ENCODE results near the gene HMGA1.

Gene HMGA1

GRCh38 chr6:34236443-34237315 lies at the start of gene HMGA1:
TSS of gene HMGA1 (plus strand) at chr6:34236873. CDS start at chr6:34240781, 3,908 bp downstream.
- Mint-ChIP-seq H3K4me3 (peak within 1 kb of the TSS; percentile 92), H3K4me1 (ENCODE audit: low read depth) (peaks cover 45% of the 10 kb centered on the region), H3K27ac (peak within 1 kb of the TSS; percentile 99), H3K36me3 (peaks cover 8% of the 10 kb centered on the region), H3K9me3 (ENCODE audit: low read depth) (no peaks in the 10 kb centered on the region), H3K27me3 (no peaks in the 10 kb centered on the region)

DNA sequence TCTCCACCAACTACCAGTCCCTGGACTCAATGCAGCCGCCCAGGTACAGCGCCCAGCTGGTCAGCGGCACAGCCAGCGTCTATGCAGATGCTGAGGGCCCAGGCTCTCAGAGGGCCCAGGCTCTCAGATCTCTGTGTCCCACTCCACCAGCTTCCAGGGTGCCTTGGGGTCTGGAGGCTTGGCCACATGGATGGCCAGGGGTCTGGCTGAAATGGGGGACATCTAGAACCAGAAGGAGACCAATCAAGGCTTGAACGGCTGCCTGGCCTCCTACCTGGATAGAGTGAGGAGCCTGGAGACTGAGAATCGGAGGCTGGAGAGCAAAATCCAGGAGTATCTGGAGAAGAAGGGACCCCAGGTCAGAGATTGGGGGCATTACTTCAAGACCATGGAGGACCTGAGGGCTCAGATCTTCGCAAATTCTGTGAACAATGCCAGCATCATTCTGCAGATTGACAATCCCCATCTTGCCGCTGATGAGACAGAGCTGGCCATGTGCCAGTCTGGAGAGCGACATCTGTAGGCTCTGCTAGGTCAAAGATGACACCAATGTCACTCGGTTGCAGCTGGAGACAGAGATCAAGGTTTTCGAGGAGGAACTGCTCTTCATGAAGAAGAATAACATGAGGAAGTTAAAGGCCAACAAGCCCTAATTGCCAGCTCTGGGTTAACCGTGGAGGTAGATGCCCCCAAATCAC lies 46.7 kb upstream of the HMGA1 start:
- H3K27me3 Mint-ChIP-seq: no peaks in the 10 kb centered on the region
- no peaks in the 10 kb centered on the region for H3K36me3 Mint-ChIP-seq
- peaks cover 14% of the 10 kb centered on the region for H3K4me1 Mint-ChIP-seq (ENCODE audit: low read depth)
- no peak overlapping the region for H3K27ac Mint-ChIP-seq
- H3K9me3 Mint-ChIP-seq (ENCODE audit: low read depth): no peaks in the 10 kb centered on the region
- no peak overlapping the region for H3K4me3 Mint-ChIP-seq

DNA sequence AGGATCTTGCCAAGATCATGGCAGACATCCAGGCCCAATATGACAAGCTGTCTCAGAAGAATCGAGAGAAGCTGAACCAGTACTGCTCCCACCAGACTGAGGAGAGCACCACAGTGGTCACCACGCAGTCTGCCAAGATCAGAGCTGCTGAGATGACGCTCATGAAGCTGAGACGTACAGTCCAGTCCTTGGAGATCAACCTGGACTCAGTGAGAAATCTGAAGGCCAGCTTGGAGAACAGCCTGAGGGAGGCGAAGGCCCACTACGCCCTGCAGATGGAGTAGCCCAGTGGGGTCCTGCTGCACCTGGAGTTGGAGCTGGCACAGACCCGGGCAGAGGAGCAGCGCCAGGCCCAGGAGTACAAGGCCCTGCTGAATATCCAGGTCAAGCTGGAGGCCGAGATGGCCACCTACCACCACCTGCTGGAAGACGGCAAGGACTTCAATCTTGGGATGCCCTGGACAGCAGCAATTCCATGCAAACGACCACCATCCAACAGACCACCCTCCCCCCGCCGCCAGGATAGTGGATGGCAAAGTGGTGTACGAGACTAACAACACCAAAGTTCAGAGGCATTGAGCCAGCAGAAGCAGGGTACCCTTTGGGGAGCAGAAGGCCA lies 46.1 kb upstream of the HMGA1 start:
- H3K9me3 Mint-ChIP-seq (ENCODE audit: low read depth): no peaks in the 10 kb centered on the region
- peaks cover 13% of the 10 kb centered on the region for H3K4me1 Mint-ChIP-seq (ENCODE audit: low read depth)
- no peak overlapping the region for H3K4me3 Mint-ChIP-seq
- no peak overlapping the region for H3K27ac Mint-ChIP-seq
- H3K27me3 Mint-ChIP-seq: no peaks in the 10 kb centered on the region
- no peaks in the 10 kb centered on the region for H3K36me3 Mint-ChIP-seq

DNA sequence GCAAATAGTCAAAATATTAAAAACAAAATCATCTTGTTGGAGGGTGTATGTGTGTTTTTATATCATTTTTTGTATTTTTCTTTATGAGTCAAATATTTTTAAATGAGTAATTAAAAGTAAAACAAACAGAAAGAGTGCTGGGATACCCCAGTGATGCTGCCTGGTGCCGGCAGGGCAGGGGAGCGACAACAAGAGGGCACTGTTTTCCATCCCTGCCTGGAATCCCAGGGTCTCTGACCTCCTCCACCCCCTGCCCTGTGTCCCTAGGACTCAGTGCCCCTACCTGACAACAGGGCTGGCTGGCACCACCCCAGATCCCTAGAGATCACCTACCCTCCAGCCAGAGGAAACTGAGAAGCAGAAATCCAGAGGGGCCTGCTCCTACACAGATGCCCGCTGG lies 41.9 kb upstream of the HMGA1 start:
- Mint-ChIP-seq H3K27me3 (no peaks in the 10 kb centered on the region), H3K4me3 (no peak overlapping the region), H3K36me3 (no peaks in the 10 kb centered on the region), H3K9me3 (ENCODE audit: low read depth) (no peaks in the 10 kb centered on the region), H3K4me1 (ENCODE audit: low read depth) (peaks cover 15% of the 10 kb centered on the region), H3K27ac (no peak overlapping the region)

DNA sequence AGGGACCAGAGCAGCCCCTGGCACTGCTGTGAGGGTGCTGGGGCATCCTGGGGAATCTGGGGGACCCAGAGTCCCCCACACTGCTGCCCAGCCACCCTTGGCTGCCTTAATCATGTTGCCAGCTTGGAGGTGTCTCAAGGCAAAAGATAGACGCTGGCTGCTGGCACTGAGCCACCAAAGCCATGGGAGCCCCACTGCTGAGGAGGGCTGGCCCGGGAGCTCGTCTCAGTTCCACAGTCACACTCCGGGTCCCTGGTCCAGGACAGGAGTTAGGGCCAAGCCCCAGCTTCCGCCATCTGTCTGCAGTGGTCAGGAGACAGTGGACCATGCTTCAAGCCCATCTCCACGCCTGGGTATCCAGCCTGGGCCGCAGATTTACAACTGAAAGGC lies 41.0 kb upstream of the HMGA1 start:
- no peaks in the 10 kb centered on the region for H3K36me3 Mint-ChIP-seq
- H3K4me1 Mint-ChIP-seq (ENCODE audit: low read depth): peaks cover 8% of the 10 kb centered on the region
- no peak overlapping the region for H3K4me3 Mint-ChIP-seq
- H3K27me3 Mint-ChIP-seq: no peaks in the 10 kb centered on the region
- H3K27ac Mint-ChIP-seq: no peak overlapping the region
- H3K9me3 Mint-ChIP-seq (ENCODE audit: low read depth): no peaks in the 10 kb centered on the region

DNA sequence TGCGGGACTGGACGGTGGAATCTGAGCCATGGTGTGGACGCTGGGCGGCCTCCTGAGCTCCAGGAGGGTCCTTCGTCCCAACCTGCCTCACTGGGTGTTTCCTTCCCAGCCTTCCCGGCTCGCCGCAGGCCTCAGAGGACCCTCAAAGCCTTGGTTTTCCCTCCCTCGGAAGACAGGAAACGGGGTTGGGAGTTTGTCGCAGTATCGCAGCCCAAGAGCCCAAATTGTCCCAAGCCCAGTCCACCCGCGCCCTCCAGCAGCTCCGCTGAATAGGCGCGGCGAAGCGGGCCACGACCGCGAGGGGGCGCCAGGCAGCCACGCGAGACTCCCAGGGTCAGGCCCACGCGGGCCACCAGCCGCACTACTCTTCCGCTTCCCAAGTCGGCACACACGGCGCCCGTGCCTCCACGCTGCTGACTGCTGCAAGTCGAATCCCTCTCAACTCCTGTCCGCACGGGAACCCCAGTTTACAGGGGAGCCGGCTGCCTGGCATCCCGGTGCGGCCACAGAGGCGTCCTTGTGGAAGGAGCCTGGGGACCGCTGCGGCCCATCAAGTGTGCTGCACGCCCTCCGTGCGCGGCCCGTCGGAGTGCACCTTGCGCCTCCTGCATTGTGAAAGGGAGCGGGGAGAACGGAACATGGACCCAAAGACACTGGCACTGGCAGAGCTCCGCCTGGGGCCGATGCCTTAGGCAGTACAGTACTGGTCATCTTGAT lies 40.4 kb upstream of the HMGA1 start:
- no peaks in the 10 kb centered on the region for H3K9me3 Mint-ChIP-seq (ENCODE audit: low read depth)
- peak overlapping the region; percentile 85 for H3K4me3 Mint-ChIP-seq
- H3K36me3 Mint-ChIP-seq: no peaks in the 10 kb centered on the region
- peak overlapping the region; percentile 85 for H3K27ac Mint-ChIP-seq
- H3K27me3 Mint-ChIP-seq: no peaks in the 10 kb centered on the region
- peaks cover 8% of the 10 kb centered on the region for H3K4me1 Mint-ChIP-seq (ENCODE audit: low read depth)

DNA sequence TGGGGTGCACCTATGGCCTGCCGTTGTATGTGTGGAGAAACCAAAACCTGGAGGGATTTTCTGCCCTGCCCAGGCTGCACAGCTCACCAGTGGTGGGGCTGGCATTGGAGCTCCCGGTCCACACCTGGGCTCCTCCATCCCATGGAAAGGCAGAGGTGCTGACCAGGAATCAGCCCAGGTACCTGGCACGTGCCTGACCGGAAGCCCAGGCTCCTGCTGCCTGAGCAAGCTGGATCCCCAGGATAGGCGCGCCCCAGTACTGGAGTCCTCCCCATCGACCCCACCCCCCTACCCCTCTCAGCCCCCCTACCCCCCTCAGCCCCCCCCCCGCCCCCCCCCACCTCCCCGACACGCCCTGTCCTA lies 39.9 kb upstream of the HMGA1 start:
- no peaks in the 10 kb centered on the region for H3K27me3 Mint-ChIP-seq
- peak overlapping the region; percentile 85 for H3K27ac Mint-ChIP-seq
- no peaks in the 10 kb centered on the region for H3K36me3 Mint-ChIP-seq
- no peaks in the 10 kb centered on the region for H3K9me3 Mint-ChIP-seq (ENCODE audit: low read depth)
- peaks cover 8% of the 10 kb centered on the region for H3K4me1 Mint-ChIP-seq (ENCODE audit: low read depth)
- H3K4me3 Mint-ChIP-seq: peak overlapping the region; percentile 85

- Mint-ChIP-seq H3K4me3 (no peak overlapping the region), H3K27me3 (no peaks in the 10 kb centered on the region), H3K9me3 (ENCODE audit: low read depth) (no peaks in the 10 kb centered on the region), H3K4me1 (ENCODE audit: low read depth) (peaks cover 6% of the 10 kb centered on the region), H3K36me3 (no peaks in the 10 kb centered on the region), H3K27ac (no peak overlapping the region)
Observed at GRCh38 chr6:34200340-34200971, 36.2 kb upstream of the HMGA1 start.

DNA sequence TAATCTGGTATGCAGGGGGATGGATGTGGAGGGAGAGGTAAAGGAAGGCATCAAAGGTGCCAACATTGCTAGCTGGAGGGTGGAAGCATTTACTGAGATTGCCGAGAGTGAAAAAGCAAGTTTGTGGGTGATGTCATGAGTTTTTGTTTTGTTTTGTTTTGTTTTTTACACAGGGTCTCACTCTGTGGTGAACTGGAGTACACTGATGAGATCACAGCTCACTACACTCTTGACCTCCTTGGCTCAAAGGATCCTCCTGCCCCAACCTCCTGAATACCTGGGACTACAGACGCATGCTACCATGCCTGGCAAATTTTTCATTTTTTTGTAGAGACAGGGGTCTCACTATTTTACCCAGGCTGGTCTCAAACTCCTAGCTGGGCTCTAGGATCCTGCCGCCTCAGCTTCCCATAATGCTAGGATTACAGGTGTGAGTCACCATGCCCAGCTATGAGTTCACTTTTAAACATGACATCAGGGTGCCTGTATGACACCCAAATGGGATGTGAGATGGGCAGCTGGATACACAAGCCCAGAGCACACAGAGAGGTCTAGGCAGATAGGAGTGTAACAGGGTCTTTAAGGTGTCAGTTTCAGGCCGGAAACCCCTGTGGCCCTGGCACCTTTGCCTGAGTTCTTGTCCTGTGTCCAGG lies 35.1 kb upstream of the HMGA1 start:
- H3K27ac Mint-ChIP-seq: no peak overlapping the region
- peaks cover 7% of the 10 kb centered on the region for H3K4me1 Mint-ChIP-seq (ENCODE audit: low read depth)
- no peak overlapping the region for H3K4me3 Mint-ChIP-seq
- H3K9me3 Mint-ChIP-seq (ENCODE audit: low read depth): no peaks in the 10 kb centered on the region
- no peaks in the 10 kb centered on the region for H3K36me3 Mint-ChIP-seq
- no peaks in the 10 kb centered on the region for H3K27me3 Mint-ChIP-seq

DNA sequence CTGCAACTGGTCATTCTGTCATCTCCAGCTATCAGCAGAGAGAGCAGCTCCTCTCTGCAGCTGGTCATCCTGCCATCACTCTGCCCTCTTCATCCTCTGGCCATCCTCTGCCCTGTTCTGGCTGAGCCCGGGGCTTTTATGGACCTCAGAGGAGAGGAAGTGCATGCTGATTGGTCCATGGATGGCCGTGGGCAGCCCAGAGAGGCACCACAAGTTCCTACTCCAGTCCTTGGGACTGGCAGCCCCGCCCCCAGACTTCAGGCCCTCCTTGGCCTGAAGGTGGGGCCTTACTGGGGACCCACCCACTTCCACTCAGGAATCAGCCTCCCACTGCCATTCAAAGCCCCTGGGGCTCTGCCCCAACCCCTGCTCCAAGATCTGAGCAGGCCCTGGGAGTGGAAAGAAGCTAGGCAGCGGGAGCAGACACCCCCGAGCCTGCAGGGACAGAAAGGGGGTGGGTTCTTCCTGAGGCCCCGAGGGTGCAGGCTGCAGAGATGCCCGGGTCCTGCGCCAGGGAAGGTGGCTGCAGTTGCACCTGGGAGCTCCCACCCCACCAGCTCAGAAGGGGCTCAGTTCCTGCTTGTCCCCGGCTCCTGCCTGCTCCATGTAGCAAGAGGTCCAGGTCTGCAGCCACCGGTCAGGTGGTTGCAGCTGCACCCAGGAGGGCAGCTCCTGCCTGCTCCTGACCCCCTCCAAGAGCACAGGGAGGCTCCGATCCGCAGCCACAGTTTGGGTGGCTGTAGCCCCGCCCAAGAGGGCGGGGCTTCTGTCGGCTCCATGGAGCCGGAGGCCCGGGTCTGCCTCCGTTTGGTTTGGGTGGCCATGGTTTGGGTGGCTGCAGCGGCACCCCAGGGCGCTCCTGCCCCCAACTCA lies 34.1 kb upstream of the HMGA1 start:
- Mint-ChIP-seq H3K36me3 (no peaks in the 10 kb centered on the region), H3K4me1 (ENCODE audit: low read depth) (peaks cover 7% of the 10 kb centered on the region), H3K27me3 (no peaks in the 10 kb centered on the region), H3K9me3 (ENCODE audit: low read depth) (no peaks in the 10 kb centered on the region), H3K27ac (no peak overlapping the region), H3K4me3 (no peak overlapping the region)

DNA sequence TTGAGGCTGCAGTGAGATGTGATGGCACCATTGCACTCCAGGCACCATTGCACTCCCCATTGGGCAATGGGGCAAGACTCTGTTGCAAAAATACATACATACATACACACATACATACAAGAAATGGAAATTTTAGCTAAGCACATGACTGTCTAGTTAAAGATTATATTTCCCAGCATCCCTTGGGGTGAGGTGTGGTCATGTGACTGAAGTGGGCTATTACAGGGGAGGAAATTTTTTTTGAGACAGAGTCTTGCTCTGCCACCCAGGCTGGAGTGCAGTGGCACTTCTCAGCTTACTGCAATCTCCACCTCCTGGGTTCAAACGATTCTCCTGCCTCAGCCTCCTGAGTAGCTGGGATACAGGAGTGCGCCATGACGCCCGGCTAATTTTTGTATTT lies 32.0 kb upstream of the HMGA1 start:
- Mint-ChIP-seq H3K4me3 (no peak overlapping the region), H3K27me3 (no peaks in the 10 kb centered on the region), H3K4me1 (ENCODE audit: low read depth) (peaks cover 19% of the 10 kb centered on the region), H3K9me3 (ENCODE audit: low read depth) (no peaks in the 10 kb centered on the region), H3K36me3 (no peaks in the 10 kb centered on the region), H3K27ac (no peak overlapping the region)

DNA sequence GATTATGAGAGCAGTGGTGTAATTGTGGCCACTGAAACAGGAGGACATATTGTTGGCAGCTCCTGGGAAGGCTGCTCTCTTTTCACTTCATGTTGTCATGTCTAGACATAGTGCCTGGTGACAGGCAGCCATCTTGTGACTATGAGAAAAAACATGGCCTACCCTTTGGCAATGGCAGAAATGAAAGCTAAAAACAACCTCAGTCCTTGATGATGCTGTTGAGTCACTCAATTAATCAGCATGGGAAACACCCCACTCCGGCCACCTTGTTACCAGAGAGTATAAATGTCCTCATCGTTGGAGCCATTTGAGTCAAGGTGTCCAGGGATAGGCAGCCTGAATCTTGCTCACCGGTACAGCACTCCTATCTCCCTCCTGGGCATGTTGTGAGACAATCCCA lies 31.2 kb upstream of the HMGA1 start:
- Mint-ChIP-seq H3K9me3 (ENCODE audit: low read depth) (no peaks in the 10 kb centered on the region), H3K27me3 (no peaks in the 10 kb centered on the region), H3K36me3 (no peaks in the 10 kb centered on the region), H3K4me3 (no peak overlapping the region), H3K27ac (no peak overlapping the region), H3K4me1 (ENCODE audit: low read depth) (peaks cover 17% of the 10 kb centered on the region)

- Mint-ChIP-seq H3K27ac (no peak overlapping the region), H3K27me3 (no peaks in the 10 kb centered on the region), H3K9me3 (ENCODE audit: low read depth) (no peaks in the 10 kb centered on the region), H3K4me3 (no peak overlapping the region), H3K36me3 (no peaks in the 10 kb centered on the region), H3K4me1 (ENCODE audit: low read depth) (peaks cover 17% of the 10 kb centered on the region)
Observed at GRCh38 chr6:34205916-34206315, 30.8 kb upstream of the HMGA1 start.
